DMS53 treated with DMSO at 0.1 percent for 48 hours (cell line): ENCODE measurements around the gene BSN.
A peak's percentile ranks its signal among the peaks of the same experiment; 100 is the strongest.

Source experiments
- DNase-seq: peaks from one replicate; lab custom pipeline; 2025; ENCODE audit not compliant: unreplicated experiment; lab: John Stamatoyannopoulos, UW

The BSN gene

GRCh38 chr3:49713336-49714105 is 159.2 kb downstream of the BSN start:
- no peak for DNase-seq

DNA sequence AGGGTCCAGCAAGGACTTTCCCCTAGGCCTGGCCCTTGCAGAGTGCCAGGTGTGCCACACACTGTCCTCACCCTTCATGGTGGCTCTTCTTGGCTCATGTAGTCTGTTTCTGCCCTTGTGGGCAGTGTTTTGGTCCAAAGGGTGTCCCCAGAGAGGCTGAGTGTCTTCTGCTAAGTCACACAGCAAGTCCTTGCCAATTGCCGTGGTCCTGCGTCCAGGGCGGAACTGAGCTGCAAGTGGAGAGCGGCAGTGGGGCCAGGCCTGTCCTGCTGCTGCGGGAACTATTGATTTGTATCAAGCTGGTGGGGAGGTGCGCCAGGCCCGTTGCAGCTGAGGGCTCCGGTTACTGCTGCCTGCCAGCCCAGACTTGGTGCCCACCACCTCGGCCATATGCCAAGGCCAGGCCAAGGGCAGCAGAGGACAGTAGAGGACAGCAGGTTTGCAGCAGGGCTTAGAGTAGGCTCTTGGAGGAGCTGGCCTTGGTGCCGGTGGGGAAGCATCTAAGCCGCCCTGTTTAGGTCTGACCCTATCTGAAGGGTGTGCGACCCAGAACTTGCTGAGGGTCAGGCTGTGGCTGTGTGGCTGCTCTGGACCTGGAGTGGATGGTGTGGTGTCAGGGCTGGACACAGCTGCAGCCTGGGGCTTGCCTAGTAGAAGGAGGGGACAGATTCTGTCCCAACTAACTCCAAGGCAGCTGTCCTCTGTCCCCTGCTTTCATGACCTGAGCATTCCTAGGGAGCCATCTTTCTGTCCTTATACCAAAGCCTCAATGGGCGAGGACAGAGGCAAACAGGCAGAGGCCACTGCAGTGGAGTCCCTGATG is 160.7 kb downstream of the BSN start:
- DNase-seq: no peak

DNA sequence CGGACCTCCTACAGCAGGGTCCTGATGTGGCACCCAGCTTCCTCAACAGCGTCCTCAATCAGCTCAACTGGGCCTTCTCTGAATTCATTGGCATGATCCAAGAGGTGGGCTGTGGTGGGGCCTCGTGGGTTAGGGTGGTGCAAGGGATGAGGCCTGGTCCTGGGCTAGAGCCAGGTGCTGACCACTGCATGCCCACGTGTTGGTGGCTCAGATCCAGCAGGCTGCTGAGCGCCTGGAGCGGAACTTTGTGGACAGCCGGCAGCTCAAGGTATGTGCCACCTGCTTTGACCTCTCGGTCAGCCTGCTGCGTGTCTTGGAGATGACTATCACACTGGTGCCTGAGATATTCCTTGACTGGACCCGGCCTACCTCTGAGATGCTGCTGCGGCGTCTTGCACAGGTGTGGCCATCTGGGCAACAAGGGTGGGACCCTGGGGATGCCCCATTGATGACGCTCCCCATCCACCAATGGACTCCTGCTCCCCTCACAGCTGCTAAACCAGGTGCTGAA is 161.4 kb downstream of the BSN start:
- no peak for DNase-seq

- no peak for DNase-seq
Observed at GRCh38 chr3:49716169-49716568, 161.9 kb downstream of the BSN start.

DNA sequence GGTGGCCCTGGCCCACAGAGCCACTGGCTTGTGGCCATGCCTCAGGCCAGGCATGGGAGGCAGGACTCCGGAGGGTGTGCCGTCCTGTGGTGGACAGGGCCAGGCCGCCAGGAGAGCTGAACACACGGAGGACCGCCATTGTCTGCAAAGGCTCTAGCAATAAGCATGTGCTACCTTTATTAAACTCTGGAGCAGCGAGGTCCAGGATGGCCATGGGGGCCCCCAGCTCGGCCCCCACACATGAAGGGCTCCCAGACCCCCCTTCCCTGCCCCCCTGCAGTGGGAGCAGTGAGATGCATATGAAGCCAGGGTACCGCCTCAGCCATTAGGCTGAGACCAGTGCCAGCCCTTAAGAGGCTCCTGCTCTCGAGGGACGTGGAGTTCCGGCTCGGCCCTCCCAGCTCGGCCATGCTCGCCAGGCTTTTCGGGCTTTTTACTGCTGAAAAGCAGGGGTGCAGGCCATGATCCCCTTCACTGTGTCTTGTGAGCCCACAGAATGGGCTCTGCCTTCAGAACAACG is 162.5 kb downstream of the BSN start:
- DNase-seq: no peak

DNA sequence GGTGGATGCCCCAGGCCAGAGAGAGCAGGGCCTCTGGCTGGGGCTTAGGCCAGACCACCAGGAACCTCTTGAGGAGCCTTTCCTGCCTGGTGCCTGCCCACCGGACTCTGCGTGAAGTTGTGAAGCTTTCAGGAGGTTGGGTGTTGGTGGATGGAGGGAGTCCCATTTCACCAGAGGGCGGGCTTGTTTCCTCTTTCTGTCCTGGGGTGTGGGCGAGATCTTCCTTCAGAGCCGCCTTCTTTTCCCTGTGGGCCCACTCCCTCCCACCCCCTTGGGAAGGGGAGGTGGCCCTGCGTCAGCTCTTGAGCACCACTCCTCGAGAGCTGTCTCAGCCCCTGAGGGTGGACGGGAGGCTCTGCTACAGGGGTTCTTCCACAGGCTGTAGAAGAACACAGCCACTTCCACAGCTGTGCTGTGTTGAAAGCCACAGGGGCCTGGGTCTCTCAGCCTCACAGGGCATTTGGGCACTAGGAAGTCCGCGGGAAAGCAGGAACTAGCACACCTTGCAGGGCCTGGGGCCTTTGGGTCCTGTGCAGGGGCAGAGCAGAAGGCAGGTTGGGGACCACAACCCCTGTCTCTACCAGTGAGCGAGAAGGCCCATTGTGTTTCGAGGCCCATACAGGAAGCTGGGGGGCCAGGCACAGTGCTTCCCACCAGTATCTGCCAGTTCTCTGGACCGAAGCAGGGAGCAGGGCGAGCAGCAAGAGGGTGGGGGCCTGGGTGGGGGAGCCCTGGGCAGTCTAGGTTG is 163.1 kb downstream of the BSN start:
- DNase-seq: no peak

DNA sequence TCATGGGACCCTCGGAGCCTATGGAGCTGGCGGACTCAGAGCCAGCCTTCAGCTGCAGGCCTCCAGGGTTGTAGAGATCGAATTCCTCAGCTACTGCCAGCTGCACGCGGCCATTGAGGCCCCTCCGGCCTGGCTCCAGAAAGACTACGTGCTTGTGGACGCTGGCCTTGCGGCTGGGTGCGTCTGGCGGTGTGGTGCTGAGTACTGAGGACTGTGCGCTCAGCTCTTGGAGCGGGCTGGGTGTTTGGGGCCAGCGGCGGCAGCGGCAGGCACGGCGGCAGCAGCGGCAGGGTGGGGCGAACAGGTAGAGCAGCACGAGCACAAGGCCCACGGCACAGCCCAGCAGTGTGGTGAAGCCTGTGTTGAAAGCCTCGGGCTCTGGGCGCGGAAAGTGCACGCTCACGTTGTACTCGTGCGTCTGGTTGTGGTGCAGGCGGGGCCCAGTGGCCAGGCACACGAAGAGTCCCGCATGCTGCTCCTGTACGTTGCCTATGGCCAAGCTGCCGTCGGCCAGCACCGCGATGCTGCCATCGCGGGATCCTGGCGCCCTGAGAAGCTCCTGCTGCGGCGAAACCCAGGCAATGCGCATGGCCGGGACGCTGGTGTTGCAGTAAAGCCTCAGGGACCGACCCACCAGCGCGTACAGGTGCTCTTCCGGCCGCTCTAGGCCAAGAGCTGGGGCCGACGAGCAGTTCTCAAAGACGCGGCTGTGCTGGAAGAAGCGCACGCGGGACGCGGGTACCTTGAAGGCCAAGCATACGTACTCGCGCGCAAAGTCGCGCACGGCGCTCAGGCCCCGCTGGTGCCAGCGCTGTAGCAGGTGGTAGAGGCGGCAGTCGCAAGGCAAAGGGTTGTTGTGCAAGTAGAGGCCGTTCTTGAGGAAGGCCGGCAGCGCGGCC is 163.9 kb downstream of the BSN start:
- DNase-seq: peak; percentile 38

DNA sequence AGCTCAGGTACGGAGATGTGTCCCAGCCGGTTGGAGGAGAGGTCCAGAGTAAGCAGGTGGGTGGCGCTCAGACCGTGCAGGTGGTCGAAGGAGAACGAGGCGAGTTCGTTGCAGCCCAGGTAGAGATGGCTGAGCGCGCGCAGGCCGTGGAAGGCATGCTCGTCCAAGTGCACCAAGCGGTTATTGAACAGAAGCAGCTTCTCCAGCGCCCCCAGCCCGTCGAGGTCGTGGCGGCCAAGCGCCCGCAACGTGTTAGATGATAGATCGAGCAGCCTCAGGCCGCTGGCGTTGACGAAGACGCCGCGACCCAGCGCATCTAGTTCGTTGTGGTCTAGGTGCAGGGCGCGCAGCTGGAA is 164.6 kb downstream of the BSN start:
- DNase-seq: no peak

DNA sequence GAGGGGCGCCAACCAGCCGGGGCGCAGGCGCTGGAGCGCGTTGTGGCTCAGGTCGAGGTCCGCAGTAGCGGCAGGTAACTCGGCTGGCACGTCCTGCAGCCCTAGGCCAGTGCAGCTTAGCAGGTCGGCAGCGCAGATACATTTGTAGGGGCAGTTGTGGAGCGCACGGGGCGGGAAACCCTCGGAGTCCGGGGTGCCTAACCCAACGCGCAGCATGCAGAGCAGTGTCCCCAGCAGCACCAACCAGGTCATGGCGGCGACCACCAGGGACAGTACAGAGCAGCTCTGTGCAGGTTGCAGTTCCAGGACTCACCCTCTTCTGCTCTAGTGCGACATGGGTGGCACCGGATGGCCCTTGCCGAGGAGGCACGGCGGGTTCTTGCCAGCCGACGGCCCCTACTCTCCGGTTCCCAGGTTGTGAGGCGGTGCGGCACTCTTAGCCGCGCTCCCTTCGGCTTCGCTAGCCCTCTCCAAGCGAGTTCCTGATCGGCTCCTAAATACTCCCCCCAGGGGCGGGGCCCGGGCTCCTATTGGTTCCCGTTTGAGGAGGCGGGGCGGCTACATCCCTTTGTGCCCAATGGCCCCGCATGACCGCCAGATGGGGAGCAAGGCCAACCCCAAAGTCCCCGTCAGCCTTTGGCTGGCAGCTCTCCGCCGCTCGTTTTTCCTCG is 165.1 kb downstream of the BSN start, which contains the start of gene AMIGO3:
Gene AMIGO3 (minus strand): TSS at position 471 of the 671 bp plus-strand sequence. CDS start 219 bp downstream, at position 252.
- DNase-seq: peak; percentile 47
